Measurements from ENCODE around the gene PRSS38. TPM values are rescaled to one million over a fixed set of nuclear protein-coding genes. Genes with fewer than 3 reads are reported as not detected.

PRSS38 gene
- total RNA-seq, 2 donors from 2014 or later: not detected

GRCh38 chr1:227894831-227895451 is 79.5 kb downstream of the PRSS38 start:
- H3K9ac ChIP-seq (ENCODE audit: extremely low read depth, low read length, poor library complexity, severe bottlenecking): no peak overlapping the region
- H3K9me3 ChIP-seq (ENCODE audit: control insufficient read depth, low read length): no peaks in the 10 kb centered on the region
- H3K36me3 Mint-ChIP-seq (ENCODE audit: low read depth): no peaks in the 10 kb centered on the region
- no peaks in the 10 kb centered on the region for H3K36me3 ChIP-seq (ENCODE audit: control insufficient read depth, insufficient read depth, low read length)
- H3K4me3 Mint-ChIP-seq: no peak overlapping the region
- no peaks in the 10 kb centered on the region for H3K27me3 ChIP-seq (ENCODE audit: control insufficient read depth, insufficient read depth, low read length, poor library complexity, severe bottlenecking)
- no peak overlapping the region for H3K4me3 ChIP-seq (ENCODE audit: low read length)
- no peak for TF ChIP-seq CTCF (conservative IDR thresholded peaks at IDR 0.05)
- H3K9me3 Mint-ChIP-seq: no peaks in the 10 kb centered on the region
- peaks cover 6% of the 10 kb centered on the region for H3K4me1 Mint-ChIP-seq
- H3K27me3 Mint-ChIP-seq (ENCODE audit: insufficient read depth): peaks cover 4% of the 10 kb centered on the region
- 89 to 94% methylated on average over 8 to 12 of the region's 12 CpGs for WGBS, 2 experiments (ENCODE audit: insufficient coverage in 1 of 2, insufficient read length in 1 of 2)
- no peaks in the 10 kb centered on the region for H3K4me1 ChIP-seq (ENCODE audit: control insufficient read depth, insufficient read depth, low read length)
- no peak overlapping the region for H3K27ac ChIP-seq (ENCODE audit: low read depth, low read length)
- H3K27ac Mint-ChIP-seq: no peak overlapping the region
- peak; percentile 39 for DNase-seq

Other genes with a start within 250 kb of the PRSS38 start
- 10 to 100 TPM; 19.4 to 21.8 TPM for gene JMJD4, start 80.4 kb upstream of the PRSS38 start, total RNA-seq
- gene SNAP47, start 80.2 kb upstream of the PRSS38 start, total RNA-seq: 10 to 100 TPM; 42.5 to 46.6 TPM
- gene WNT9A, start 132.3 kb downstream of the PRSS38 start, total RNA-seq: 1 to 10 TPM; 1.2 to 1.7 TPM
- under 1 TPM; 0.11 to 0.46 TPM for gene WNT3A, start 191.3 kb downstream of the PRSS38 start, total RNA-seq